Mononuclear cell (primary cell): Measurements from ENCODE around the gene ZNF22. TPM values are rescaled to one million over a fixed set of nuclear protein-coding genes. Genes with fewer than 3 reads are reported as not detected.

Source experiments
- H3K27me3 ChIP-seq: 2 replicates; pipeline ENCODE4 v1.6.0; 2011; ENCODE audit warnings: low read length, control low read depth; ENCODE audit not compliant: insufficient read depth
- H3K4me1 ChIP-seq: 2 replicates; pipeline ENCODE4 v1.5.1; 2011; ENCODE audit warnings: mild to moderate bottlenecking, low read length, control low read depth; ENCODE audit not compliant: insufficient read depth
- H3K4me3 ChIP-seq: 2 replicates; pipeline ENCODE4 v1.5.1; 2011; ENCODE audit warnings: mild to moderate bottlenecking, low read length, moderate library complexity
- H3K9me3 ChIP-seq: 2 replicates; pipeline ENCODE4 v1.5.1; 2011; ENCODE audit warnings: low read depth, mild to moderate bottlenecking, control low read depth, low read length
- total RNA-seq: library from RNA; depleted of rRNA; stranded (reverse); fragments of >200 nt; gene quantifications from one replicate; pipeline ENCODE4 v1.2.3, GENCODE V29; 2012

Gene ZNF22
- total RNA-seq, 1 donor = 24.9 TPM

- Histone ChIP-seq H3K9me3 (no peaks in the 10 kb centered on the region), H3K4me3 (peak overlapping the region; percentile 87), H3K4me1 (peaks cover 91% of the 10 kb centered on the region), H3K27me3 (no peaks in the 10 kb centered on the region)
These were observed 39.5 kb upstream of the ZNF22 start for GRCh38 chr10:44961230-44961571.

- Histone ChIP-seq H3K27me3 (no peaks in the 10 kb centered on the region), H3K9me3 (no peaks in the 10 kb centered on the region), H3K4me1 (peaks cover 94% of the 10 kb centered on the region), H3K4me3 (no peak overlapping the region)
These were observed 38.6 kb upstream of the ZNF22 start for GRCh38 chr10:44961931-44962750.

- Histone ChIP-seq H3K4me1 (peaks cover 94% of the 10 kb centered on the region), H3K9me3 (no peaks in the 10 kb centered on the region), H3K4me3 (no peak overlapping the region), H3K27me3 (no peaks in the 10 kb centered on the region)
These were observed 37.6 kb upstream of the ZNF22 start for GRCh38 chr10:44962870-44963738.

- peaks cover 94% of the 10 kb centered on the region for H3K4me1 ChIP-seq
These were observed 36.7 kb upstream of the ZNF22 start for GRCh38 chr10:44963772-44964633.

GRCh38 chr10:44965104-44965503 is 35.6 kb upstream of the ZNF22 start:
- peaks cover 99% of the 10 kb centered on the region for H3K4me1 ChIP-seq
- no peak overlapping the region for H3K4me3 ChIP-seq
- H3K9me3 ChIP-seq = no peaks in the 10 kb centered on the region
- H3K27me3 ChIP-seq = no peaks in the 10 kb centered on the region

More at GRCh38 chr10:44963772-44964633, 36.7 kb upstream of the ZNF22 start:
- no peak overlapping the region for H3K4me3 ChIP-seq
- H3K27me3 ChIP-seq = no peaks in the 10 kb centered on the region
- no peaks in the 10 kb centered on the region for H3K9me3 ChIP-seq

GRCh38 chr10:44965651-44966097 is 35.0 kb upstream of the ZNF22 start:
- Histone ChIP-seq H3K27me3 (no peaks in the 10 kb centered on the region), H3K4me1 (peaks cover 98% of the 10 kb centered on the region), H3K4me3 (no peak overlapping the region), H3K9me3 (no peaks in the 10 kb centered on the region)

GRCh38 chr10:44966129-44966815 is 34.5 kb upstream of the ZNF22 start:
- Histone ChIP-seq H3K4me3 (no peak overlapping the region), H3K4me1 (peaks cover 98% of the 10 kb centered on the region), H3K27me3 (no peaks in the 10 kb centered on the region), H3K9me3 (no peaks in the 10 kb centered on the region)

- H3K9me3 ChIP-seq = no peaks in the 10 kb centered on the region
- no peak overlapping the region for H3K4me3 ChIP-seq
- H3K4me1 ChIP-seq = peaks cover 98% of the 10 kb centered on the region
- no peaks in the 10 kb centered on the region for H3K27me3 ChIP-seq
These were observed 33.8 kb upstream of the ZNF22 start for GRCh38 chr10:44966816-44967509.

- no peak overlapping the region for H3K4me3 ChIP-seq
- H3K9me3 ChIP-seq = no peaks in the 10 kb centered on the region
- H3K27me3 ChIP-seq = no peaks in the 10 kb centered on the region
- peaks cover 98% of the 10 kb centered on the region for H3K4me1 ChIP-seq
These were observed 33.1 kb upstream of the ZNF22 start for GRCh38 chr10:44967616-44968015.

- Histone ChIP-seq H3K4me1 (peaks cover 98% of the 10 kb centered on the region), H3K4me3 (no peak overlapping the region), H3K27me3 (no peaks in the 10 kb centered on the region), H3K9me3 (no peaks in the 10 kb centered on the region)
These were observed 32.6 kb upstream of the ZNF22 start for GRCh38 chr10:44968091-44968490.

GRCh38 chr10:44968500-44969400 is 32.0 kb upstream of the ZNF22 start:
- Histone ChIP-seq H3K4me1 (peaks cover 98% of the 10 kb centered on the region), H3K4me3 (no peak overlapping the region)

GRCh38 chr10:44969854-44970253 is 30.9 kb upstream of the ZNF22 start:
- Histone ChIP-seq H3K9me3 (no peaks in the 10 kb centered on the region), H3K27me3 (no peaks in the 10 kb centered on the region), H3K4me1 (peaks cover 98% of the 10 kb centered on the region), H3K4me3 (no peak overlapping the region)

More at GRCh38 chr10:44968500-44969400, 32.0 kb upstream of the ZNF22 start:
- H3K27me3 ChIP-seq = no peaks in the 10 kb centered on the region
- H3K9me3 ChIP-seq = no peaks in the 10 kb centered on the region

- no peaks in the 10 kb centered on the region for H3K27me3 ChIP-seq
- H3K9me3 ChIP-seq = no peaks in the 10 kb centered on the region
- peaks cover 90% of the 10 kb centered on the region for H3K4me1 ChIP-seq
- no peak overlapping the region for H3K4me3 ChIP-seq
These were observed 29.8 kb upstream of the ZNF22 start for GRCh38 chr10:44970812-44971395.
